HCT116 (cell line): Measurements from ENCODE around the gene COPB1.

Experiments
- EZH2 ChIP-seq: fragments of 200-600 bp; sonication (generic); IDR thresholded peaks from 2 replicates; pipeline ENCODE4 v1.6.1; 2017; ENCODE audit warnings: antibody characterized with exemption, mixed run types
- EZH2phosphoT487 ChIP-seq: fragments of 200-600 bp; IDR thresholded peaks from 2 replicates; pipeline ENCODE4 v1.6.1; 2018; ENCODE audit warnings: antibody characterized with exemption, borderline replicate concordance
- POLR2A ChIP-seq: IDR thresholded peaks from 2 replicates; pipeline ENCODE4 v1.7.0; 2011; ENCODE audit warnings: borderline replicate concordance; ENCODE audit not compliant: insufficient read depth, insufficient read length; ENCODE audit errors: extremely low read depth
- POLR2AphosphoS5 ChIP-seq: IDR thresholded peaks from 2 replicates; pipeline ENCODE4 v1.6.1; 2011; ENCODE audit warnings: mild to moderate bottlenecking, low read depth, low read length, moderate library complexity
- REST ChIP-seq: IDR thresholded peaks from 2 replicates; pipeline ENCODE4 v1.6.1; 2012; ENCODE audit warnings: low read depth
- SP1 ChIP-seq: IDR thresholded peaks from 2 replicates; pipeline ENCODE4 v1.6.1; 2012; ENCODE audit warnings: low read depth
- TF ChIP-seq, protein P1 (sequence below), 3 experiments: fragments of 200-600 bp in 1 of 3; sonication (generic) in 1 of 3; IDR thresholded peaks in 2 of 3; conservative IDR thresholded peaks in 1 of 3; 2 replicates each; pipeline ENCODE4 v1.5.1; 2012 to 2017; ENCODE audit warnings: low read depth in 2 of 3, low read length in 2 of 3, antibody characterized with exemption in 1 of 3, borderline replicate concordance in 1 of 3, control low read depth in 1 of 3, mild to moderate bottlenecking in 1 of 3, mixed read lengths in 1 of 3, mixed run types in 1 of 3, moderate library complexity in 1 of 3; ENCODE audit not compliant: insufficient read depth in 1 of 3

GRCh38 chr11:14539982-14540421, 40.4 kb upstream of the COPB1 start:
- TF ChIP-seq, protein P1, sequence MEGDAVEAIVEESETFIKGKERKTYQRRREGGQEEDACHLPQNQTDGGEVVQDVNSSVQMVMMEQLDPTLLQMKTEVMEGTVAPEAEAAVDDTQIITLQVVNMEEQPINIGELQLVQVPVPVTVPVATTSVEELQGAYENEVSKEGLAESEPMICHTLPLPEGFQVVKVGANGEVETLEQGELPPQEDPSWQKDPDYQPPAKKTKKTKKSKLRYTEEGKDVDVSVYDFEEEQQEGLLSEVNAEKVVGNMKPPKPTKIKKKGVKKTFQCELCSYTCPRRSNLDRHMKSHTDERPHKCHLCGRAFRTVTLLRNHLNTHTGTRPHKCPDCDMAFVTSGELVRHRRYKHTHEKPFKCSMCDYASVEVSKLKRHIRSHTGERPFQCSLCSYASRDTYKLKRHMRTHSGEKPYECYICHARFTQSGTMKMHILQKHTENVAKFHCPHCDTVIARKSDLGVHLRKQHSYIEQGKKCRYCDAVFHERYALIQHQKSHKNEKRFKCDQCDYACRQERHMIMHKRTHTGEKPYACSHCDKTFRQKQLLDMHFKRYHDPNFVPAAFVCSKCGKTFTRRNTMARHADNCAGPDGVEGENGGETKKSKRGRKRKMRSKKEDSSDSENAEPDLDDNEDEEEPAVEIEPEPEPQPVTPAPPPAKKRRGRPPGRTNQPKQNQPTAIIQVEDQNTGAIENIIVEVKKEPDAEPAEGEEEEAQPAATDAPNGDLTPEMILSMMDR (IDR thresholded peaks at IDR 0.05 in 2 of 3, conservative IDR thresholded peaks at IDR 0.05 in 1 of 3; ENCODE audit: borderline replicate concordance in 1 of 3, insufficient read depth in 1 of 3, low read depth in 2 of 3, low read length in 2 of 3) = no peak
- no peak for TF ChIP-seq EZH2
- TF ChIP-seq POLR2AphosphoS5 = no peak
- TF ChIP-seq POLR2A = no peak
- no peak for TF ChIP-seq EZH2phosphoT487
- TF ChIP-seq REST = no peak
- no peak for TF ChIP-seq SP1
